Sigmoid colon (tissue), 4 donors: Measurements from ENCODE around the gene SBF2.

Experiments
- CTCF ChIP-seq, 4 experiments: fragments of 450-650 bp in 3 of 4; fragments of 200-600 bp in 1 of 4; IDR thresholded peaks; one replicate each; pipeline ENCODE4 v1.5.1; 2016 to 2019; ENCODE audit warnings: antibody characterized with exemption in 4 of 4, mild to moderate bottlenecking in 3 of 4, moderate library complexity in 2 of 4
- EP300 ChIP-seq, 4 donors: sonication (generic); formaldehyde crosslinking; IDR thresholded peaks; one replicate each; pipeline ENCODE4 v1.6.1; 2017; ENCODE audit warnings: antibody characterized with exemption in 4 of 4
- POLR2A ChIP-seq, 2 donors: fragments of 450-650 bp; IDR thresholded peaks; one replicate each; pipeline ENCODE4 v1.6.1; 2016; ENCODE audit warnings: antibody characterized with exemption in 2 of 2, mild to moderate bottlenecking in 2 of 2, moderate library complexity in 2 of 2
- POLR2AphosphoS5 ChIP-seq, 4 donors: sonication (generic); formaldehyde crosslinking; IDR thresholded peaks; one replicate each; pipeline ENCODE4 v1.6.1; 2017; ENCODE audit warnings: antibody characterized with exemption in 4 of 4

GRCh38 chr11:10298342-10298741 lies 4.3 kb upstream of the SBF2 start:
- TF ChIP-seq CTCF (IDR thresholded peaks at IDR 0.05), result no peak
- no peak for TF ChIP-seq POLR2A (IDR thresholded peaks at IDR 0.05)
- no peak for TF ChIP-seq POLR2AphosphoS5 (IDR thresholded peaks at IDR 0.05)
- no peak for TF ChIP-seq EP300 (IDR thresholded peaks at IDR 0.05)
